ENCODE results near the gene TEAD1.

DNA sequence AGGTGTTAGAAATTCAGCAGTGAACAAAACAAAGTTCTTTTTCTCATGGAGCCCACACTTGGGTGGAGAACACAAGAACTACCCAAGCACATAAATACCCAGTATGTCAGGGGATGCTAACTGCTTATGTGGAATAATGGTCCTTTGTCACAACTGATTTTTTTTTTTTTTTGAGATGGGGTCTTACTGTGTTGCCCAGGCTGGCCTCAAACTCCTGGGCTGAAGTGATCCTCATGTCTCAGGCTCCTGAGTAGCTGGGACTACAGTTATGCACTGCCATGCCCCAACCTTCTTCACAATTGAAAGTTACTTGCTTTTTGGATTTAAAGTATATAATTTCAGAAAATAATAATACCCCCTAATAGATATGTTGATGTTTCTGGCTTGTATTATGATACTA, 212.3 kb downstream of the TEAD1 start:
- TF ChIP-seq POLR2A (IDR thresholded peaks at IDR 0.05) = no peak
- TF ChIP-seq, protein P1, sequence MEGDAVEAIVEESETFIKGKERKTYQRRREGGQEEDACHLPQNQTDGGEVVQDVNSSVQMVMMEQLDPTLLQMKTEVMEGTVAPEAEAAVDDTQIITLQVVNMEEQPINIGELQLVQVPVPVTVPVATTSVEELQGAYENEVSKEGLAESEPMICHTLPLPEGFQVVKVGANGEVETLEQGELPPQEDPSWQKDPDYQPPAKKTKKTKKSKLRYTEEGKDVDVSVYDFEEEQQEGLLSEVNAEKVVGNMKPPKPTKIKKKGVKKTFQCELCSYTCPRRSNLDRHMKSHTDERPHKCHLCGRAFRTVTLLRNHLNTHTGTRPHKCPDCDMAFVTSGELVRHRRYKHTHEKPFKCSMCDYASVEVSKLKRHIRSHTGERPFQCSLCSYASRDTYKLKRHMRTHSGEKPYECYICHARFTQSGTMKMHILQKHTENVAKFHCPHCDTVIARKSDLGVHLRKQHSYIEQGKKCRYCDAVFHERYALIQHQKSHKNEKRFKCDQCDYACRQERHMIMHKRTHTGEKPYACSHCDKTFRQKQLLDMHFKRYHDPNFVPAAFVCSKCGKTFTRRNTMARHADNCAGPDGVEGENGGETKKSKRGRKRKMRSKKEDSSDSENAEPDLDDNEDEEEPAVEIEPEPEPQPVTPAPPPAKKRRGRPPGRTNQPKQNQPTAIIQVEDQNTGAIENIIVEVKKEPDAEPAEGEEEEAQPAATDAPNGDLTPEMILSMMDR (IDR thresholded peaks at IDR 0.05) = no peak
